IMR-90 (cell line): ENCODE measurements around the gene TANK. TPM values are rescaled to one million over a fixed set of nuclear protein-coding genes. Genes with fewer than 3 reads are reported as not detected.

ENCODE experiments used
- ATAC-seq: fragments of 200-7000 bp; cut with Tn5 transposase; 2 replicates; pipeline ENCODE4 v1.9.1; 2020; ENCODE audit warnings: low read depth, mild to moderate bottlenecking, moderate library complexity
- BruUV-seq: library from RNA; stranded (reverse); fragments of 400-500 nt; replicated peaks from 2 replicates; lab custom pipeline; 2021; lab: Mats Ljungman, UMichigan
- CTCF ChIA-PET: fragments of 300-600 bp; formaldehyde crosslinking; extraction: SDS; loops from one replicate; lab custom pipeline; 2021; ENCODE audit warnings: antibody characterized with exemption; lab: Yijun Ruan, JAX
- POLR2A ChIA-PET: fragments of 300-600 bp; sonication (Branson Sonifier 250); formaldehyde crosslinking; loops from one replicate; lab custom pipeline; 2022; ENCODE audit warnings: antibody characterized with exemption; ENCODE audit not compliant: unreplicated experiment; lab: Charles Lee
- DNase-seq: peaks from one replicate; pipeline ENCODE4 v3.0.0; 2013
- H2AFZ ChIP-seq: replicated peaks from 2 replicates; pipeline ENCODE3; 2013; ENCODE audit warnings: low read length, mild to moderate bottlenecking; ENCODE audit not compliant: poor library complexity
- H2AK5ac ChIP-seq: 2 replicates; pipeline ENCODE4 v1.6.1; 2013; ENCODE audit warnings: low read depth, low read length, inconsistent platforms
- H2AK9ac ChIP-seq: replicated peaks from 2 replicates; pipeline ENCODE3; 2013; ENCODE audit warnings: mild to moderate bottlenecking, low read depth, low read length, moderate library complexity; ENCODE audit not compliant: poor library complexity
- H2BK120ac ChIP-seq: 2 replicates; pipeline ENCODE4 v1.6.1; 2013; ENCODE audit warnings: low read depth, low read length, inconsistent platforms
- H2BK15ac ChIP-seq: 3 replicates; pipeline ENCODE4 v1.6.1; 2013; ENCODE audit warnings: low read depth, low read length, inconsistent platforms
- H2BK20ac ChIP-seq: 2 replicates; pipeline ENCODE4 v1.6.1; 2013; ENCODE audit warnings: low read depth, mild to moderate bottlenecking, inconsistent platforms, low read length, moderate library complexity
- H2BK5ac ChIP-seq: 2 replicates; pipeline ENCODE4 v1.6.1; 2013; ENCODE audit warnings: mild to moderate bottlenecking, low read depth, low read length, inconsistent platforms; ENCODE audit not compliant: poor library complexity, severe bottlenecking
- H3K14ac ChIP-seq: replicated peaks from 2 replicates; pipeline ENCODE4 v1.6.1; 2013; ENCODE audit warnings: low read depth, low read length, inconsistent platforms
- H3K18ac ChIP-seq: 2 replicates; pipeline ENCODE4 v1.6.1; 2013; ENCODE audit warnings: low read depth, low read length, control low read depth
- H3K23ac ChIP-seq: 2 replicates; pipeline ENCODE4 v1.6.1; 2013; ENCODE audit warnings: low read depth, low read length, inconsistent platforms
- H3K27ac ChIP-seq: 2 replicates; pipeline ENCODE4 v1.5.1; 2013; ENCODE audit warnings: mild to moderate bottlenecking, control low read depth, low read length; ENCODE audit not compliant: insufficient read depth
- H3K27me3 ChIP-seq: 2 replicates; pipeline ENCODE4 v1.6.1; 2013; ENCODE audit warnings: low read length; ENCODE audit not compliant: control insufficient read depth, insufficient read depth
- H3K36me3 ChIP-seq: 2 replicates; pipeline ENCODE4 v1.6.1; 2013; ENCODE audit warnings: low read length, mixed read lengths; ENCODE audit not compliant: control insufficient read depth, insufficient read depth
- H3K4ac ChIP-seq: 2 replicates; pipeline ENCODE4 v1.6.1; 2013; ENCODE audit warnings: low read depth, low read length, inconsistent platforms
- H3K4me1 ChIP-seq: 2 replicates; pipeline ENCODE4 v1.6.1; 2013; ENCODE audit warnings: low read length, mixed read lengths; ENCODE audit not compliant: control insufficient read depth, insufficient read depth
- H3K4me2 ChIP-seq: 2 replicates; pipeline ENCODE4 v1.6.1; 2013; ENCODE audit warnings: low read depth, mild to moderate bottlenecking, control low read depth, low read length, moderate library complexity
- H3K4me3 ChIP-seq: 2 replicates; pipeline ENCODE4 v1.5.1; 2013; ENCODE audit warnings: low read depth, mild to moderate bottlenecking, control low read depth, low read length, moderate library complexity; ENCODE audit not compliant: insufficient read depth
- H3K56ac ChIP-seq: 2 replicates; pipeline ENCODE4 v1.6.1; 2013; ENCODE audit warnings: low read length, inconsistent platforms; ENCODE audit not compliant: insufficient read depth; ENCODE audit errors: extremely low read depth
- H3K79me1 ChIP-seq, 2 experiments: 2 replicates each; pipeline ENCODE4 v1.6.1; 2013; ENCODE audit warnings: low read length in 2 of 2, inconsistent platforms in 1 of 2, low read depth in 1 of 2
- H3K9ac ChIP-seq: 2 replicates; pipeline ENCODE4 v1.6.1; 2013; ENCODE audit warnings: low read depth, low read length, control low read depth
- H3K9me1 ChIP-seq: 2 replicates; pipeline ENCODE4 v1.6.1; 2013; ENCODE audit warnings: low read length, inconsistent platforms; ENCODE audit not compliant: insufficient read depth
- H3K9me3 ChIP-seq: 2 replicates; pipeline ENCODE4 v1.6.1; 2013; ENCODE audit warnings: low read length; ENCODE audit not compliant: control insufficient read depth, insufficient read depth
- H4K20me1 ChIP-seq: 2 replicates; pipeline ENCODE4 v1.6.1; 2013; ENCODE audit warnings: low read length, inconsistent platforms; ENCODE audit not compliant: insufficient read depth
- H4K5ac ChIP-seq: 2 replicates; pipeline ENCODE4 v1.6.1; 2013; ENCODE audit warnings: mild to moderate bottlenecking, low read depth, low read length, control low read depth
- H4K8ac ChIP-seq, 2 experiments: 2 replicates each; pipeline ENCODE4 v1.6.1; 2013; ENCODE audit warnings: low read depth in 2 of 2, low read length in 2 of 2, control low read depth in 1 of 2, inconsistent platforms in 1 of 2
- H4K91ac ChIP-seq: 2 replicates; pipeline ENCODE4 v1.6.1; 2013; ENCODE audit warnings: low read depth, low read length, inconsistent platforms; ENCODE audit not compliant: insufficient read depth
- BHLHE40 ChIP-seq: fragments of 150-350 bp; IDR thresholded peaks from 2 replicates; pipeline ENCODE4 v1.6.1; 2016; ENCODE audit warnings: mild to moderate bottlenecking, low read depth, low read length
- CEBPB ChIP-seq: IDR thresholded peaks from 2 replicates; pipeline ENCODE4 v1.6.1; 2012; ENCODE audit warnings: low read depth, low read length, improper control_type of control experiment
- CTCF ChIP-seq: conservative IDR thresholded peaks from 2 replicates; pipeline ENCODE4 v1.5.1; 2012; ENCODE audit warnings: mild to moderate bottlenecking, low read depth, low read length, improper control_type of control experiment
- ELK1 ChIP-seq: fragments of 150-350 bp; IDR thresholded peaks from 2 replicates; pipeline ENCODE4 v1.6.1; 2016; ENCODE audit warnings: low read depth, mild to moderate bottlenecking, low read length, moderate library complexity, borderline replicate concordance
- MAFK ChIP-seq: IDR thresholded peaks from 2 replicates; pipeline ENCODE4 v1.6.1; 2012; ENCODE audit warnings: low read depth, low read length, improper control_type of control experiment
- NFE2L2 ChIP-seq: fragments of 150-350 bp; IDR thresholded peaks from 2 replicates; pipeline ENCODE4 v1.6.1; 2016; ENCODE audit warnings: low read depth, mild to moderate bottlenecking, low read length
- POLR2A ChIP-seq: IDR thresholded peaks from 2 replicates; pipeline ENCODE4 v1.6.1; 2012; ENCODE audit warnings: mild to moderate bottlenecking, low read depth, low read length
- RAD21 ChIP-seq: IDR thresholded peaks from 2 replicates; pipeline ENCODE4 v1.6.1; 2012; ENCODE audit warnings: low read length, improper control_type of control experiment
- USF2 ChIP-seq: fragments of 150-350 bp; IDR thresholded peaks from 2 replicates; pipeline ENCODE4 v1.6.1; 2017; ENCODE audit warnings: mild to moderate bottlenecking, antibody characterized with exemption, low read length, low read depth
- WGBS, 2 experiments: methylation state at CpG; one replicate each; pipeline versions ENCODE4 v1.1.5 to v1.1.7; 2013; ENCODE audit warnings: missing lambda C conversion rate in 2 of 2; ENCODE audit not compliant: insufficient read length in 1 of 2; ENCODE audit errors: extremely low coverage in 2 of 2; 5-methylcytosine and 5-hydroxymethylcytosine counted together
- dilution Hi-C: fragments of 300-500 bp; cut with HindIII; formaldehyde crosslinking; loops from one replicate; pipeline ENCODE4 v1.14.3; 2018; ENCODE audit warnings: low sequenced_read_pairs; ENCODE audit not compliant: unreplicated experiment
- in situ Hi-C: fragments of 300-500 bp; cut with MboI; formaldehyde crosslinking; loops from 3 replicates; pipeline ENCODE4 v1.14.3; 2019; ENCODE audit warnings: low sequenced_read_pairs, inconsistent platforms, mixed read lengths
- intact Hi-C: fragments of 100-400 bp; cut with micrococcal nuclease; formaldehyde crosslinking; loops from 2 replicates; pipeline ENCODE4 v1.10.0; 2022
- polyA plus RNA-seq, 3 experiments: library from polyadenylated mRNA; depleted of rRNA; stranded (reverse); fragments of >200 nt; gene quantifications; 2 replicates each; pipeline ENCODE4 v1.2.3, GENCODE V29; 2012; ENCODE audit warnings: low replicate concordance in 1 of 3
- total RNA-seq: library from RNA; depleted of rRNA; stranded (reverse); fragments of >200 nt; gene quantifications from 2 replicates; pipeline ENCODE4 v1.2.3, GENCODE V29; 2012

The TANK gene
- total and polyA plus RNA-seq, 2 of the 4 experiments (the other 2 are of a cell fraction): 25.4 to 41.9 TPM

GRCh38 chr2:161134547-161135518 is 25.4 kb upstream of the TANK start:
- Histone ChIP-seq H2AK9ac (no peak overlapping the region), H4K91ac (no peak overlapping the region), H3K4ac (peak overlapping the region; percentile 21; the same call in 1 of the 2 replicates), H3K14ac (no peak overlapping the region), H3K9me1 (no peaks in the 10 kb centered on the region), H3K23ac (no peak overlapping the region), H3K4me1 (peaks cover 9% of the 10 kb centered on the region), H2BK20ac (0 out of 2 replicates have a peak overlapping the region, but pooled peaks have one; percentile 20), H3K79me1 (no peaks in the 10 kb centered on the region), H2BK5ac (no peak overlapping the region), H3K56ac (no peak overlapping the region), H3K27me3 (no peaks in the 10 kb centered on the region), H3K18ac (peak overlapping the region; percentile 23; the same call in 1 of the 2 replicates), H4K5ac (no peak overlapping the region), H3K9ac (no peak overlapping the region), H3K4me3 (no peak overlapping the region), H2BK120ac (no peak overlapping the region), H3K4me2 (no peak overlapping the region), H2AK5ac (no peak overlapping the region), H3K9me3 (no peaks in the 10 kb centered on the region), H2BK15ac (no peak overlapping the region), H4K20me1 (no peaks in the 10 kb centered on the region), H4K8ac (no peak overlapping the region), H3K27ac (no peak overlapping the region), H3K36me3 (no peaks in the 10 kb centered on the region), H2AFZ (peak overlapping the region; percentile 21)
- no TSS peak for BruUV-seq
- TF ChIP-seq POLR2A (no peak), NFE2L2 (no peak), USF2 (no peak), RAD21 (no peak), CTCF (no peak), ELK1 (no peak), MAFK (no peak), CEBPB (no peak), BHLHE40 (no peak)
- dilution Hi-C loops (no loop called here), intact Hi-C loops (no loop called here), in situ Hi-C loops (no loop called here)
- ATAC-seq (no peak), DNase-seq (no peak)
- CTCF ChIA-PET: no interaction called here
- POLR2A ChIA-PET: no interaction called here
- whole genome bisulfite sequencing, 2 experiments: no CpG with 5 or more reads among the region's 9 CpGs
